GM19238 (cell line): ENCODE data around the gene TENM3.
"Not testable (repeated sequence)": the region's sequence is repeated elsewhere in the genome, so short reads cannot be mapped to it uniquely, and the experiment has no call there.

Experiments used
- DNase-seq: peaks from one replicate; pipeline ENCODE4 v3.0.0; 2011; ENCODE audit warnings: low spot score; ENCODE audit not compliant: insufficient read length

Gene TENM3

DNA sequence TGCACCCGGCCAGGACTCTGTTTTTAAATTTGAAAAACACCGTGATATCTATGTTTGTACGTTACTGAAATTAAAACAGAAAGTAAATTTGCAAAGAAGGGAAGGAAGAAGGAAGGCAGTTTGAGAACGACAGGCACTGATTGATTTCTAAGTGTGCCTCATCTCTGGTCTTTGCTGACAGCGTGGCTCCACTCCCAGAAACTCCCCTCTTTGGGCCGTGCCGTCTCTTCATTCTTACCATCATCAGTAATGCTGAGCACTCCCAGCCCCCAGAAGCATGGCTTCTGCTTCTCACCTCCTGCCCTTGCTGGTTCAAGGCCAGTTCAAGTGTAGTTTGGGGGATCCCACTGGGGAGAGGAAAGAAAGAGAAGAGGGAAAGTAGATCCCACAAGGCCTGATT, 85.3 kb downstream of the TENM3 start:
- DNase-seq, result no peak

DNA sequence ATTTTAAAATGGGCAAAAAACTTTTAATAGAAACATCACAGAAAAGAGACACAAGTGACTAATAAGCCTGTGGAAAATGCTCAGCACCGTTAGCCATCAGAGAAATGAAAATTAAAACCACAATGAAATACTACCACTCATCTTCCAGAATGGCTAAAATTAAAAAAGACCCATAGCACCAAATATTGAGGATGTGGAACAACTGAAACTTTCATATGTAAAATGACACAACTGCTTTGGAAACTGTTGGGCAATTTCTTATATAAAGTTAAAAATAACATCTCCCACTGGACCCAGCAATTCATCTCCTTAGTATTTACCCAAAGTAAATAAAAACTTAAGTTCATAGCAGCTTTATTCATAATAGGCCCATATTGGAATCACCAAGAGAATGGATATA, 94.2 kb downstream of the TENM3 start:
- no peak for DNase-seq

DNA sequence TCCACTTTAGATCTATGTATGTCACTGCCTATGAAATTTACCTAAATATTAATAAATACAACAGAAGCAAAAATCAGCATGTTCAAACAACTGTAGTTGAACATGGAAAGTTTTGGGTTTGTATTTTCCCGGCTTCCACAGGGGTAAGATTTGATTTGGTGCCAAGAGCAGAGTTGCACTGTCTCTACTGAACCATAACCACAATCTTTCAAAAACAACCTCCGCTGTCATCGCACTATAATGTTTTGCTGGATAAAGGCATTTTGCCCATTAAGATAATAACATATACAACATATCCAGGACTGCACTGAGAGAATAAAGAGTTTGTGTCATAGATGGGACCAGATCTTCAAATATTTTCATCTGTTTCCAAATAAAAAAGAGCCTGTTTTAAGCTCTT, 94.9 kb downstream of the TENM3 start:
- DNase-seq, result no peak

DNA sequence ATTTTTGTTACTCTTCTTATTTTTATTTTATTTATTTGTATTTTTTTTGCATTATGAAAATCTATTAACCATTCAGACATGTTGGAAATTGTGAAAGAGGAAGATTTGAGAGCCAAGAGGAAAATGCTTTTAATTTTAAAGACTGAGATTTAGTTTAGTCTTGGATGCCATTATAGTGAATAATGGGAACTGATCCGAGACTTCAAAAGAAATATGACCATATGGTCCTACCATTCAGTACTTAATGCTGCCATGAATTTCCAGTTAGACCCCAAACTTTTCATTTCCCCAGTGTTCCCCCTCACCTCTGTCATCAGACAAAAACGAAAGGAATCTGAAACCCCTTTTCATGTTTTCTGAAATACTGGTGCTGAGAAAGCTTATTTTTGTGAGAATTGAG, 95.5 kb downstream of the TENM3 start:
- DNase-seq, result no peak

- DNase-seq, result no peak
Measured at GRCh38 chr4:182339221-182339641, 96.0 kb downstream of the TENM3 start.

DNA sequence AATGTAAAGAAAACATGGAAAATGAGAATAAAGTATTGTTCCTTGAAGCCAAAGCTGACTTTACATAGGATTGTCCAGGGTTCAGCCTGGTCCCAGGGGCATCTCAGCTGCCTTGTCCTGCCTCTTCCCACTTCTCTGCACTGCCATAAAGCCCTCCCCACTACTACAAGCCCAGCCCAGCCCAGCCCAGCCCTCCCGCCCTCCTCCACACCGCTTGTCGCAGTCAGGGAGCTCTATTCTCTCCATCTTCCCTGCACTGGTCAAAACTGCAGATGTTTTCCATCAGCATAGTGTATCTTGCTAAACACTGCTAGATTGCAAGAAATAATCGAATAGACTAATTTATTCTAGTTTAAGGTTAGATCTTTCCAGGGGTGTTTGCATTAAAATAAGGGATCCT, 100.3 kb downstream of the TENM3 start:
- DNase-seq, result no peak

DNA sequence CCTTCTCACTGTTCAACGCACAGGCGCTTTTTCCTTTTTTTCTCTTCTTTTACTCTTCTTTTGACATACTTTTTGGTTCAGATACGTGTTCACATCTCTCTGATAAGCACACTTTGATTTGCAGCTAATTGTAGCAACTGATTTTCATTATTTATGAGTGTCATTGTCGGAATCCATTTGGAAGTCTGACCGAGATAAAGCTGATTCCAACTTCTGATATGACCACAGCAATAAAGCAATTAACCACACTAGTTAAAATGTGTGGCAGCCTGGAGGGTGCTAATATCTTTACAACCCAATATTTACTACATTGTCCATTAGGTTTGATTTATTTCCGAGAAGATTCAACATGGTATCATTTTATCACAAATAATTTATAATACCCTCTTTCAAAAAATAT, 101.8 kb downstream of the TENM3 start:
- no peak for DNase-seq

DNA sequence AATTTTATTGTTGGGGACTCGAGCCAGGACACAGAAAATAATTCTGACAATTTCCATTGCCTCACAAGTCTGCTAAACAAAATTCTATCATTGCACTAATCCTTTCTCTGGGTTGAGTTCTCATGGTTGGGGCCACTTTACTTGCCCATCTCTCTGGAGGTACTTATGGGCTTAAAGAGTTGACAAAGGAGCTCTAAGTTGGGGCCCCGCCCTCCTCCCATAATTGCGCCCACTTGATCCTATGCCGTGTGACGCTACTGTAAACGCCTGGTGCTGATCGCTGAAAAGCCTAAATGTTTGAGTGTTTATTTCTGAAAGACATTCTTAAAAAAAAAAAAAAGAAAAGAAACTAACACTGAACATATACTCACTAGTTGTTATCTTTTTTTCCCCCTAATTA, 103.0 kb downstream of the TENM3 start:
- DNase-seq, result no peak

DNA sequence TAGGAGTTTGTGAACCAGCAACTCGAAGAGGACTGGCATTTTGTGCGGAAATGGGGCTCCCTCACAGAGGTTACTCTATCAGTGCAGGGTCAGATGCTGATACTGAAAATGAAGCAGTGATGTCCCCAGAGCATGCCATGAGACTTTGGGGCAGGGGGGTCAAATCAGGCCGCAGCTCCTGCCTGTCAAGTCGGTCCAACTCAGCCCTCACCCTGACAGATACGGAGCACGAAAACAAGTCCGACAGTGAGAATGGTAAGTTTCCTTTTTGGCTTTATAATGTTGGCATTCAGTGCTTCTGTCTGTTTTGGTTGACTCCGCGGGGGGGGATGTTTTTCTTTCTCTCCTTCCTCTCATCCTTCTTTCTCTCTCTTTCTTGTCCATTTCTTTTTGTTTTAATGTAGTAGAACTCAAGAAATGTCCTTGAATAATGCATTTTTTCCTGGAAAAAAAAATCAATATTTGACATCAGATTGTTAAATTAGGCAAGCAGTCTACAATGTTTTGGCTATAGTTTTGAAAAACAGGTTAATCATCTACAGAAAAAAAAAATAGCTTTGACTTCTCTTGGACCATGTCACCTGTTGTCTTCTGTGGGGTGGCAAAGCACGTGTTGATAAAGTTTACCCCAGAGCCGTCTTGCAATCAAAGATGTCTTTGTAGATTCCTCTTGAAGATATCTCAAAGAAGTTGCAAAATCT, 103.6 kb downstream of the TENM3 start:
- DNase-seq, result no peak

DNA sequence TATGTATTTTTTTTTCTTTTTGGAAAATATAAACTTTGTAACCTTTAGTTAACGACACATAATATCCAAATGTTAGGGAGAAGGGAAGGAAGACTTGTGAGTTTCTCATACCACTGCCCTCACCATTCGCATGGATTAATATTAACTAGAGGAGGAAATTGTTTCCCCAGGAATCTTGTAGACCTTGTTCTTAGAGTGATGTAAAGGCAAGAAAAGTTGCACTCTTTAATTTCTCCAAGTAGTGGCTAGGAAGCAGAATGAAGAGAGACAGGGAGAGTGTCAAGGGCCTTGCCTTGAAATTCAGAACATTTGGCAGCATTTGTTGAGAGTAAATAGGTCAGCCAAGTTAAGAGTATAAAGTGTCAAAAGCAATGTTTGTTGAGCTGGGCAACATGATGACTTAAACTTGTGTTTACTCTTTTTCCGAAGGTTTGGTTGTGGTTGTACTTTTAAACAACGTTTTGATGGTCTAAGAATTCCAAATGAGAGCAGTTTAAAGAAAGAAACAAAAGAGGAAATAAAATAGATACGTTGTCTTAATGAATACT, 105.7 kb downstream of the TENM3 start:
- no peak for DNase-seq

DNA sequence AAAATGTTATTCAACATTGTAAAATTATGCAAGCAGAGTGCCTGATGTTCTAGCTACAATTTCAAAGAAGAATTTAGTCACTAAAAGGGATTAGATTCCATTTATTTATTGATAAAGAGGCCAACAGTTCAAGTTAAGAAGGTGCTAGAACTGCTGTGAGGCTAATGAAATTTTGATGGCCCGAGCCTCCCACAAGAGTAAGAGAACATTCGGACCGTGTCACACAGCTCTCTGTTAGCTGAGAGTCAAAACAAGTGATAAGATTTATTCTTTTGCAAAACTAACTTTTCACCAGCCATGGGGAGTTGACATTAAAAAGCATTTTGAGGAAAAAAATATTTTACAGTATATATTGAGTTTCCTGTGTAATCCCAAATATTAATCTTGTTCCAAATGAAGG, 106.8 kb downstream of the TENM3 start:
- no peak for DNase-seq

- no peak for DNase-seq
Measured at GRCh38 chr4:182351485-182351884, 108.3 kb downstream of the TENM3 start.

GRCh38 chr4:182354106-182354505, 110.9 kb downstream of the TENM3 start:
- DNase-seq, result no peak

DNA sequence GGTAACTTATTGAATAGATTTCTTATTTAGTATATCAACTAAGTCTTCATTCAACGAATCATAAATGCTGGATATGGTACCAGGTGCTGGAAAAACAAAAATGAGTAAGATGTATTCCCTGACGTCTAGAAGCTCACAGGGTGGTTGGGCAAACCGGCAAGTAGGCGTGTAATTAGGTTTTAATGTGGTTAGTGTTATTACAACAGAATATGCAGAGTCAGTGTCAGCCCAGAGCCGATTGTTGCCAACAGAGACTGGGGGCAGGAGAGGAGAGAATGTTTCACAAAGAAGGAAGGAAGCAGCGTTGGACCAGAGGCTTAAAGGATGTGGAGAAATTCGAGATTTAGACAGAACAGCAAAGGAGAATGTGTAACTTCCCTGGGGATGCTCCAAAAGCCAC, 111.7 kb downstream of the TENM3 start:
- DNase-seq, result no peak

DNA sequence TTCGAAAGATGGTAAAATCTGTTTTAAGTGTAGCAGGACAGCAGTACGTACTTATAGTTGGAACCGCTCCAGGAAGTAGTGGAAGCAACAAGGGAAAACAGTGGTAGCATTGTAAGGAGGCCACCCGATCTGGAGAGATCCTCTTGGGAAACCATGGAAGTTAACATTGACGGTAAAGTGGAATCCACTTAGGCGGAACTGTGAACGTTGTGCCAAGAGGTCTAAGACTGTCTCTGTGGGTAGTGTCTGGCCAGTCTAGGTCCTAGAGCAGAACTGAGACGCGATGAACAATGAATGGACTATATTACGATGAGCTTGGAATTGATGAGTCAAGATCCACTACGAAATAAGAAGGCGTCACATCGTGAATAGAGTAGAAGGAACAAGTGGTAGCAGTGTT, 124.0 kb downstream of the TENM3 start:
- DNase-seq, result no peak

DNA sequence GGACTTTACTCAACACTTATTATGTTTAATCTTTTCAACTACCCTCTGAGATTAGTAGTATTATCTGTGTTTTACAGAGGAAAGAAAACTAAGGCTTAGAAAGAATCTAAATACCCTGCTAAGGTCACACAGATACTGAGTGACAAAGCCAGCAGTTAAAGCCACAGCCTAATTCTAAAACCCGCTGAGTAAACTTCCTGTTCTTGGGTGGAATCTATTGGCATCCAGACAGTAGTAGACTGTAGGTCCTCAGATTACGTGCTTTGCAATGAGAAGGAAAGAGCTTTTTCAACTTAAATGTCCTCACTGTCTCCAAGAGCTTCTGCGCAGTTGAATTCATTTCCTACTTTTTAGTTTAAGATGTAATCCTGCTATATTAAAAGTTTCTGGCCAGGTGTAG, 126.0 kb downstream of the TENM3 start:
- DNase-seq, result no peak

- DNase-seq, result no peak
Measured at GRCh38 chr4:182370491-182370890, 127.3 kb downstream of the TENM3 start.

GRCh38 chr4:182380771-182381181, 137.6 kb downstream of the TENM3 start:
- no peak for DNase-seq

DNA sequence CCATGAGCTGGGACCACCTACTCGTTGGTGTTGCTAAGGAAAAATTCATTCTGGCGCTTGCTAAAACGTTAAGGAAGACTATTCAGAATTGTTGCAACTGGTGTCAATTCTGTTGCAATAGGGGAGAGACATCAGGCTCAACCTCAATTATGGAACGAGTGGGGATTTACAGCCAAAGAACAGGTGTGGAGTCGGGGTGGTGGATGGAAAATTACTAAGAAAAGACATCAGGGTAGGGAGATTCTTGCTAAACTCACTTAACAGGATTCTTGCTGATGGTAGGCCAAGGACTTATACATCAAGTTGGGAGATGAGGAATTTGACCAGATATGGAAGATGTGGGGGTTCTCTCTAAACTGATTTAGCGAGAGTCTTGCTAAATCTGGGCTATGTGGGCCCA, 139.7 kb downstream of the TENM3 start:
- no peak for DNase-seq

GRCh38 chr4:182384631-182385091, 141.5 kb downstream of the TENM3 start:
- no peak for DNase-seq

DNA sequence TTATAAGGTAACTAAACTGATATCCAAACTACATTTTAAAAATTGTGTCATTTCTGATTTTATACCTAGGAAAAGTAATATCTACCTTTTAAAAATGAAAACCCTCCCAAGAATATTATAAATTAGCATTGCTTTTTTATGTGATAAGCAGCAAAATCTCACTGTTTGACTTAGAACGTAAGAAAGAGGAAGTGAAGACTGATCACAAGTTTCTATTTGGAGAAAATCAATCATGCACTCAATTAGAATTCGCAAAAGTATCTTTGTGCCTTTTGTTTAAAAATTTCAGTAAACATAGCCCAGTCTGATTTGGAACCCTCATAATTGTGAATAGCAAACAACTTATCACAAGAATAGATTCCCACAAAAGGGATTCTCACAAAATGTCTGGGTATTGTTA, 142.7 kb downstream of the TENM3 start:
- DNase-seq, result peak; percentile 1

DNA sequence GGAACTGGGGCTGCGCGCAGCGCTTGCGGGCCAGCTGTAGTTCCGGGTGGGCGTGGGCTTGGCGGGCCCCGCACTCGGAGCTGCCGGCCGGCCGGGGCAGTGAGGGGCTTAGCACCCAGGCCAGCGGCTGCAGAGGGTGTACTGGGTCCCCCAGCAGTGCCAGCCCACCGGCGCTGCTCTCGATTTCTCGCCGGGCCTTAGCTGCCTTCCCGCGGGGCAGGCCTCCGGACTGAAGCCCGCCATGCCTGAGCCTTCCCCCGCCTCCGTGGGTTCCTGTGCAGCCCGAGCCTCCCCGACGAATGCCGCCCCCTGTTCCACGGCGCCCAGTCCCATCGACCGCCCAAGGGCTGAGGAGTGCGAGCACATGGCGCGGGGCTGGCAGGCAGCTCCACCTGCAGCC, 143.4 kb downstream of the TENM3 start:
- DNase-seq, result not testable (repeated sequence)

- DNase-seq, result no peak
Measured at GRCh38 chr4:182391111-182391684, 148.0 kb downstream of the TENM3 start.
